ENCODE results near the gene FGF18.

The FGF18 gene

DNA sequence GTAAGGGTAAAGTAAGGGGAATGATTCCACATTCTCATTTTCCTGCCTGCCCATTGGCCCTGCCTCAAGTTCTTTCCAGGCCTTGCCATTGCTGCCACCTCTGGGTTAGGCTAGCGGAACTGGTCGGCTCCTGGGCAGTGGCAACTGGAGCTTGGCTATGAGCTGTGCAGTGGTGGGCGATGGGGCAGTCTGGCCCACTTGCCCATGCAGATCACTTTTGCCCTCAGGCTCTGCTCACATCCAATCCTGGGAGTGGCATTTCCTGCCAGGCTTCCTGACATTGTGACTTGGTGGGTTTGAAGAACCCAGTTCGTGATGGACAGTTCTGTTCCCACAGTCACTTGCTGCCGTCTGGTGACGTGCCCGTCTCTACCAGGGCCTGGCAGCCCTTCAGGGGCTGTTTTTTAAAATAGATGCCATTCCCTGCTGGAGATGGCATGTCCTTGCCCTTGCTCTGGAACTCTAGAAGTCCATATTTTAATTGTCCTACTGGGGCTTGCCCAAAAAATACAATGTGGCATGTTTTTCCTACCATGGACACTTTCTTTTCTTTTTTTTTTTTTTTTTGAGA lies 86.1 kb downstream of the FGF18 start:
- DNase-seq, result no peak

DNA sequence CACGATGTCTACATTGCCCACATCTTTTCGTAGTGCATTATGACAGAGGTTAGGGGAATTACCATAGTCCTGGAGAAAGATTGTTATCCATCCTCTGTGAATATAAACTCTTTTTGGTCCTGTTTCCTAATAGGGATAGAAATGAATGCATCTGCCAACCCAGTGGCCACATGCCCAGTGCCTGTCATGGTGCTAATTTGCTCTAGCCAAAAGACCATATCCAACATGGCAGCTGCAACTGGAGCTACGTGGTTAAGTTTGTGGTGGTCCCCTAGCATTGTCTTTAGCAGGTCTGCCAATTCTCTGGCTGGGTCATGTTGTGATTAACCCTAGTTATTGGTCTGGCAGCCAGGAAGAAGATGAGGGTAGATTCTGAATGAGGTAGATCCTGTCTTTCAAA lies 87.5 kb downstream of the FGF18 start:
- no peak for DNase-seq
